HG03442 (cell line): Measurements from ENCODE around the gene EP400.

Experiments used
- ATAC-seq: cut with Tn5 transposase; IDR thresholded peaks from one replicate; pipeline ENCODE4 v1.9.1; 2021; ENCODE audit warnings: mild to moderate bottlenecking, moderate library complexity; ENCODE audit not compliant: unreplicated experiment

EP400 gene

GRCh38 chr12:132111654-132112304, 162.0 kb downstream of the EP400 start:
- ATAC-seq, result no peak

GRCh38 chr12:132114667-132115066, 164.9 kb downstream of the EP400 start:
- ATAC-seq, result no peak

GRCh38 chr12:132115500-132115899, 165.8 kb downstream of the EP400 start:
- no peak for ATAC-seq

GRCh38 chr12:132116709-132117557, 167.2 kb downstream of the EP400 start:
- no peak for ATAC-seq

GRCh38 chr12:132117558-132117875, 167.8 kb downstream of the EP400 start:
- ATAC-seq, result no peak

GRCh38 chr12:132118876-132119275, 169.1 kb downstream of the EP400 start:
- ATAC-seq, result no peak

GRCh38 chr12:132121283-132121682, 171.5 kb downstream of the EP400 start:
- ATAC-seq, result no peak

- ATAC-seq, result no peak
Measured at GRCh38 chr12:132123970-132124765, 174.4 kb downstream of the EP400 start.

GRCh38 chr12:132124766-132125425, 175.2 kb downstream of the EP400 start:
- ATAC-seq, result no peak

- no peak for ATAC-seq
Measured at GRCh38 chr12:132125736-132126135, 176.0 kb downstream of the EP400 start.

- ATAC-seq, result no peak
Measured at GRCh38 chr12:132127041-132127440, 177.3 kb downstream of the EP400 start.

GRCh38 chr12:132129007-132129406, 179.3 kb downstream of the EP400 start:
- no peak for ATAC-seq

- ATAC-seq, result no peak
Measured at GRCh38 chr12:132130690-132131089, 180.9 kb downstream of the EP400 start.
